ENCODE data around the gene MMP13. TPM values are rescaled to one million over a fixed set of nuclear protein-coding genes. Genes with fewer than 3 reads are reported as not detected.

Gene MMP13
- total and polyA plus RNA-seq, 2 donors (not counting 3 experiments of a cell fraction or from before 2014, with no cell fraction given): not detected

GRCh38 chr11:102914238-102915043, 41.1 kb downstream of the MMP13 start:
- no peak overlapping the region for H3K27ac ChIP-seq (ENCODE audit: insufficient read depth, low read depth, low read length)
- CTCF ChIA-PET: interaction anchor here (0.6 to 4.1 kb wide), 55 partner anchors 11 to 767 kb away, joined by 3 to 64 read pairs (median 4); partner anchors contain the start of genes DYNC2H1, MMP1 and MMP10
- BruUV-seq (replicated peaks): no TSS peak
- no peaks in the 10 kb centered on the region for H4K20me1 ChIP-seq (replicated peaks; ENCODE audit: control insufficient read depth, extremely low read depth, insufficient read depth, low read length)
- no peaks in the 10 kb centered on the region for H3K4me1 ChIP-seq (ENCODE audit: control insufficient read depth, extremely low read depth, insufficient read depth, low read length)
- no peak overlapping the region for H3K4me2 ChIP-seq (ENCODE audit: insufficient read depth, low read length)
- no peak overlapping the region for H3K4me3 ChIP-seq (replicated peaks in 1 of 3; ENCODE audit: insufficient read depth in 1 of 3, low read depth in 1 of 3, low read length in 3 of 3)
- TF ChIP-seq FOS (IDR thresholded peaks at IDR 0.05; ENCODE audit: borderline replicate concordance, insufficient read depth, low read length): no peak
- TF ChIP-seq CTCF (IDR thresholded peaks at IDR 0.05; ENCODE audit: extremely low read depth in 1 of 2, insufficient read depth in 1 of 2, low read depth in 1 of 2, low read length in 2 of 2): peak; percentile 47 to 70
- peak; percentile 53 for DNase-seq (ENCODE audit: low read depth, low spot score)
- intact Hi-C loops (cut with micrococcal nuclease) (loop anchor here (1.0 to 10.0 kb wide), 5 partner anchors 27 to 181 kb away; partner anchors contain the start of gene MMP1), dilution Hi-C loops (cut with MboI; ENCODE audit: extremely low pct_ligation_motif_present, low sequenced_read_pairs) (no loop called here)
- no peaks in the 10 kb centered on the region for H3K9me1 ChIP-seq (replicated peaks; ENCODE audit: control insufficient read depth, extremely low read depth, insufficient read depth, low read length)
- FAIRE-seq: peak; percentile 78
- no peaks in the 10 kb centered on the region for H3K79me2 ChIP-seq (ENCODE audit: control insufficient read depth, insufficient read depth, low read length)
- no peaks in the 10 kb centered on the region for H3K9me3 ChIP-seq (replicated peaks; ENCODE audit: control insufficient read depth, insufficient read depth, low read length)
- no peak overlapping the region for H3K9ac ChIP-seq (replicated peaks; ENCODE audit: extremely low read depth, insufficient read depth, low read length)
- no peaks in the 10 kb centered on the region for H3K27me3 ChIP-seq (ENCODE audit: control insufficient read depth in 2 of 2, insufficient read depth in 2 of 2, low read length in 2 of 2)
- H2AFZ ChIP-seq (ENCODE audit: low read depth, low read length): peak overlapping the region; percentile 24
- no peaks in the 10 kb centered on the region for H3K36me3 ChIP-seq (ENCODE audit: control insufficient read depth in 2 of 2, extremely low read depth in 1 of 2, insufficient read depth in 2 of 2, low read length in 2 of 2)
- POLR2A ChIA-PET: no interaction called here

- intact Hi-C loops (cut with micrococcal nuclease): loop anchor here (10.0 kb wide), 1 partner anchor 118 kb away; the partner anchor contains the start of gene MMP1
- Histone ChIP-seq H3K9me3 (replicated peaks; ENCODE audit: control insufficient read depth, insufficient read depth, low read length) (no peaks in the 10 kb centered on the region), H3K79me2 (ENCODE audit: control insufficient read depth, insufficient read depth, low read length) (no peaks in the 10 kb centered on the region), H3K4me2 (ENCODE audit: insufficient read depth, low read length) (no peak overlapping the region), H4K20me1 (replicated peaks; ENCODE audit: control insufficient read depth, extremely low read depth, insufficient read depth, low read length) (no peaks in the 10 kb centered on the region), H3K27ac (ENCODE audit: insufficient read depth, low read depth, low read length) (no peak overlapping the region), H2AFZ (ENCODE audit: low read depth, low read length) (peak overlapping the region; percentile 6), H3K9me1 (replicated peaks; ENCODE audit: control insufficient read depth, extremely low read depth, insufficient read depth, low read length) (no peaks in the 10 kb centered on the region), H3K9ac (replicated peaks; ENCODE audit: extremely low read depth, insufficient read depth, low read length) (no peak overlapping the region), H3K27me3 (ENCODE audit: control insufficient read depth in 2 of 2, insufficient read depth in 2 of 2, low read length in 2 of 2) (no peaks in the 10 kb centered on the region), H3K4me1 (ENCODE audit: control insufficient read depth, extremely low read depth, insufficient read depth, low read length) (no peaks in the 10 kb centered on the region), H3K36me3 (ENCODE audit: control insufficient read depth in 2 of 2, extremely low read depth in 1 of 2, insufficient read depth in 2 of 2, low read length in 2 of 2) (no peaks in the 10 kb centered on the region), H3K4me3 (replicated peaks in 1 of 3; ENCODE audit: insufficient read depth in 1 of 3, low read depth in 1 of 3, low read length in 3 of 3) (no peak overlapping the region)
- dilution Hi-C loops (cut with MboI; ENCODE audit: extremely low pct_ligation_motif_present, low sequenced_read_pairs): no loop called here
- BruUV-seq (replicated peaks): no TSS peak
- FAIRE-seq (no peak), DNase-seq (ENCODE audit: low read depth, low spot score) (no peak)
- no peak for TF ChIP-seq MYC (IDR thresholded peaks at IDR 0.05; ENCODE audit: low read depth, low read length)
- TF ChIP-seq EZH2 (IDR thresholded peaks at IDR 0.05; ENCODE audit: borderline replicate concordance, low read depth, low read length, severe bottlenecking): no peak
- no peak for TF ChIP-seq CTCF (IDR thresholded peaks at IDR 0.05; ENCODE audit: extremely low read depth in 1 of 2, insufficient read depth in 1 of 2, low read depth in 1 of 2, low read length in 2 of 2)
- POLR2A ChIA-PET: no interaction called here
- CTCF ChIA-PET: interaction anchor here (1.1 to 4.1 kb wide), 3 partner anchors 29 to 144 kb away, joined by 3 to 64 read pairs (median 5); partner anchors contain the start of gene MMP1
Measured at GRCh38 chr11:102912482-102912830, 43.1 kb downstream of the MMP13 start.

Data from endothelial cell of umbilical vein (primary cell).